Measurements from ENCODE around the gene FDXACB1.
A peak's percentile ranks its signal among the peaks of the same experiment; 100 is the strongest.

The FDXACB1 gene, protein sequence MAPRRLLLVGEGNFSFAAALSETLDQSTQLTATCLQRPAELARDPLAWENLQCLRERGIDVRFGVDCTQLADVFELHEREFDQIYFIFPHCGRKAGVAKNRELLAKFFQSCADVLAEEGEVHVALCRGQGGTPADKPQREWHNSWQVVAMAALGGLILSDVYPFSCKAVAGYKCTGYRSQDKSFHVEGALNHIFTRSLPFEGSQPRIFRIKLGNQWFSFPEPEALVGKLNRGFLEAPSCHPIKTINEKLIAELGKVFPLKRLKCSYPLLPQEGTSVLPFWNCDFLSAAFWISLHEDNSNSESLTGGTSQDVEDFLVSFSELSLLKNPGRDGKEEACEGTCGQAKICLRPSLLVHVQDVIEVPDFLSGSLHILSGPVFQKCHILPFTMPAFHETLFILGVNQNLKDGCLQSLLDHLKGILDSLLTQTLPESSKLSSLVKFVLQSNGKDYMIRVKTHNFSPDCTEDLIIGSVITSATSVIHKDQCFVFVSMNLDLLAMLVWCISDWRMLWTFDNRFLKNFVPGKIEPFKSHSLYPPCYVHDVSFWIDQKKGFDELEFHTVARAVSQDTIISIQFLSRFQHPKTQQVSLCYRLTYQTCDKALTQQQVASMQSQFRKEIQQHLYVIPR

DNA sequence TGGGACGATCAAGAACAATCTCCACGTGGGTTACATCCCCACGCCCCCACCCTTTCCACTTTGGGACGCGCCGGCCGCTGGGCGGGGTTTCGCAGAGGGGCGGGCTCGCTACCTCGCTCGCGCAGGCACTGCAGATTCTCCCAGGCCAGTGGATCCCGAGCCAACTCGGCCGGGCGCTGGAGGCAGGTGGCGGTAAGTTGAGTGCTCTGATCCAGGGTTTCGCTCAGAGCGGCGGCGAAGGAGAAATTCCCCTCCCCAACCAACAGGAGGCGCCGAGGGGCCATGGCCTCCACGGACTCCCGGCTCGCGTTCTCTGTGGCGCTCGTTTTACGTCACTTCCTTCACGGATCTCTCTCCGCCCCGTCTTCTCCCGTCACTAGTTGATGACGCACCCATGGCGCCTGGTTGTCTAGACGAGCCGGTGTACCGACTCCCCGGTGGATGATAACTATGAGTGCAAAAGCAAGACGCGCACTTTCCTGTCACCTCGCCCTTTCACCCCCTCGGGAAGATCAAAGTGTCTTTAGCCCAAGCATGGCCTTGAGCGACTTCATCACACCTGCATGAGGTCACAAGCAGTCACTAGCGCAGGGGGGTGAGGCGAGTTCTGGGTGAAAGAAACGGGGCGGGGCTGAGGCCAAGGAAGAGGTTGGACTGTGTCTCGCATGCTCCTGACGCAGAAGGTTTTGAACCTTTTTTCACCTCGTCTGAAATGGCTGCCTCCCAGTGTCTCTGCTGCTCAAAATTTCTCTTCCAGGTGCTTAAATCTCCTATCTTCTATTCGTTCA lies at the start of gene FDXACB1, which contains the start of gene CFAP68:
TSS of gene FDXACB1 (minus strand) at position 317 of the 788 bp plus-strand sequence. CDS start at position 284, 33 bp downstream.
TSS of gene CFAP68 (plus strand) at position 693 of the 788 bp plus-strand sequence. CDS start at position 713, 20 bp downstream.
- peak within 1 kb of the TSS; percentile 95 for H3K27ac ChIP-seq
- DNase-seq (ENCODE audit: low read depth, low spot score) = peak; percentile 87

- peak overlapping the region; percentile 73 for H3K27ac ChIP-seq
- peak; percentile 83 for DNase-seq (ENCODE audit: low read depth, low spot score)
These were observed 47.8 kb upstream of the FDXACB1 start for GRCh38 chr11:111926505-111927391.

DNA sequence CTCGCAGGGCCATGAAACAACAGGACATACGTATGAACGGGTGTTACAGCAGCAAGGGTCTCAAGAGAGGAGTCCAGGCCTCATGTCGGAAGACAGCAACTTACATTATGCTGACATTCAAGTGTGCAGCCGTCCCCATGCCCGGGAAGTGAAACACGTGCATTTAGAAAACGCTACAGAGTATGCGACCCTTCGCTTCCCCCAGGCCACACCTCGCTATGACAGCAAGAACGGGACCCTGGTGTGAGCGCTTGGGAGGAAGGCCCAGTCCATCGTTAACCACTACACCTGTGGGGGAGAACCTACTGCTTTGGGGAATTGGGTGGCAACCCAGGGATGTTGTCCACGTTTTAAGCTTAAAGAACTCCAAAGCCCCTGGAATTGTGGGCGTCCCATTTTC lies 47.0 kb upstream of the FDXACB1 start:
- H3K27ac ChIP-seq = peak overlapping the region; percentile 73
- DNase-seq (ENCODE audit: low read depth, low spot score) = no peak

- no peak overlapping the region for H3K27ac ChIP-seq
- DNase-seq (ENCODE audit: low read depth, low spot score) = no peak
These were observed 45.0 kb upstream of the FDXACB1 start for GRCh38 chr11:111923951-111924350.

DNA sequence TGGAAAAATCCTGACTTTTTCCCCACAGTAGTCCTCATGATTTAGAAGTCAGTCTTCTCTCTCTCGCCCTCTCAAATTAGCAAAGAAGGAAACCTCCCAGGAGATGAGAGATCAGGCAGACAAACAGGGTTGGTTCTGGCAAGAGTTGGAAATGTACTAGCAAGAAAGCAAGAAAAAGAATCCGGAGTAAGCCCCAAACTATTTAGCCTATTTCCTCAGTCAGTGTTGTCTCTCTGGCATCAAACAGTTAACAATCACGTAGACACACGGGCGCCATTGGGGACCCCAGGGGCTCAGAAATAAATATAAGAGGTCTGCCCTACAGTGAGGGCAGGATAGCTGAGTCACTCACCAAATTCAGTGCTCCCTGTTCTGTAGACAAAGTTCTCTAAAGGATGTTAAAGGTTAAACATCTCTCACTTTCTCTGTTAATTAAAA lies 44.4 kb upstream of the FDXACB1 start:
- DNase-seq (ENCODE audit: low read depth, low spot score) = no peak
- H3K27ac ChIP-seq = no peak overlapping the region

GRCh38 chr11:111922803-111923202 lies 43.8 kb upstream of the FDXACB1 start:
- no peak overlapping the region for H3K27ac ChIP-seq
- no peak for DNase-seq (ENCODE audit: low read depth, low spot score)

DNA sequence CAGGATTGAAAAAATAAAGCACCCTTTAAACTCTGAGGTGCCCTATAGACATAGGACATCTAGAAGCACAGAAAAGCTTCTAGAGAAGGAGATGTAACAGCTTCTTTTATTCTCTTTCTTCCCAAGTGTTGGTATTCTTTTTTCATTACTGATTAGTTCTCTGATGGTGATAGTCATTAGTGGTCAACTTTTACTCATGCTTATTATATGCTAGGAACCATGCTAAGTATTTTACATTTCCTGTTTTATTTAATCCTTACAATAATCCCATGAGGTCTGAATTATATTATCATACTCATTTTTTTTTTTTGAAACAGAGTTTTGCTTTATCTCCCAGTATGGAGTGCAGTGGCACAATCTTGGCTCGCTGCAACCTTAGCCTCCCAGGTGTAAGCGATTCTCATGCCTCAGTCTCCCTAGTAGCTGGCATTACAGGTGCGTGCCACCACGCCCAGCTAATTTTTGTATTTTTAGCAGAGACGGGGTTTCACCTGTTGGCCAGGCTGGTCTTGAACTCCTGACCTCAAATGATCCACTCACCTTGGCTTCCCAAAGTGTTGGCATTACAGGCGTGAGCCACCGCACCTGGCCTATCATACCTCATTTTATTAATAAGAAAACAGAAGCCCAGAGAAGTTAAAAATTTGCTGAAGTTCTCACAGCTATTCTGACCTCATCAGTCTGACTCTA lies 42.7 kb upstream of the FDXACB1 start:
- no peak overlapping the region for H3K27ac ChIP-seq

GRCh38 chr11:111920908-111921307 lies 41.9 kb upstream of the FDXACB1 start:
- DNase-seq (ENCODE audit: low read depth, low spot score) = no peak
- H3K27ac ChIP-seq = no peak overlapping the region

More for the DNA sequence above, 42.7 kb upstream of the FDXACB1 start:
- DNase-seq (ENCODE audit: low read depth, low spot score) = no peak

GRCh38 chr11:111918390-111919256 lies 39.7 kb upstream of the FDXACB1 start, which contains the start of gene C11orf52:
Gene C11orf52, plus strand, starts transcription at chr11:111918913. Its CDS starts 60 bp downstream, at chr11:111918973.
- DNase-seq (ENCODE audit: low read depth, low spot score) = peak; percentile 51
- peak within 1 kb of the TSS; percentile 26 for H3K27ac ChIP-seq

DNA sequence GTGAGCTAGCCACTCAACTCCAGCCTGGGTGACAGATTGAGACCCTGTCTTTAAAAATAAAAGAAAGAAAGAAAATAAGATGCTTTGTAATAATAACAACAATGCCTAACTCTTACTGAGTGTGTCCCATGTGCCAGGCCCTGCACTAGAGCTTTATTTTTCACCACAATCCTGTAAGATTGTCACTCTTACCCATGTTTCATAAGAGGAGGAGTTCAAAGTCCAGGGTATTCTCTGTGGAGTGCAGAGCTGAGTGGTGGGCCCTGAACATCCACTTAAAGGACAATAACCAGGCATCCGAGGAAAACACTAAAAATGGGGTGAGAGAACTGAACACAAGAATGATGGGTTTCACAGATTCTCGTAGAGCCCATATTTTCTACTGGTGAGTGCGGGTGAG lies 38.8 kb upstream of the FDXACB1 start:
- no peak overlapping the region for H3K27ac ChIP-seq
- DNase-seq (ENCODE audit: low read depth, low spot score) = no peak

DNA sequence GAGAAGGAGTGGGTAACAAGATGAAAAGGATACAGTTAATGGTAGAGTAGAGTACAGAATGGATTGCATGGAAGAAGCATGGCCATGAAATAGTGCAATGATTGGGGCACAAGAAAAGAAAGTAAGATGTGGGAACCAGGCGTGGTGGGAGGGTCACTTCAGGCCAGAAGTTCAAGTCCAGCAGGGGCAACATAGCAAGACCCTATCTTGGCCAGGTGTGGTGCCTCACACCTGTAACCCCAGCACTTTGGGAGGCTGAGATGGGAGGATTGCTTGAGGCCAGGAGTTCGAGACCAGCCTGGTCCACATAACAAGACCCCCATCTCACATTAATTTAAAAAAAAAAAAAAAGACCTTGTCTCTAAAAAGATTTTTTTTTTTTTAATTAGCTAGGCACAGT lies 38.3 kb upstream of the FDXACB1 start:
- DNase-seq (ENCODE audit: low read depth, low spot score) = no peak

GRCh38 chr11:111916768-111917167 lies 37.8 kb upstream of the FDXACB1 start:
- no peak overlapping the region for H3K27ac ChIP-seq
- DNase-seq (ENCODE audit: low read depth, low spot score) = no peak

More for the DNA sequence above, 38.3 kb upstream of the FDXACB1 start:
- H3K27ac ChIP-seq = no peak overlapping the region

- DNase-seq (ENCODE audit: low read depth, low spot score) = no peak
- no peak overlapping the region for H3K27ac ChIP-seq
These were observed 35.0 kb upstream of the FDXACB1 start for GRCh38 chr11:111913997-111914396.

GRCh38 chr11:111913031-111913861 lies 34.3 kb upstream of the FDXACB1 start:
- H3K27ac ChIP-seq = no peak overlapping the region

DNA sequence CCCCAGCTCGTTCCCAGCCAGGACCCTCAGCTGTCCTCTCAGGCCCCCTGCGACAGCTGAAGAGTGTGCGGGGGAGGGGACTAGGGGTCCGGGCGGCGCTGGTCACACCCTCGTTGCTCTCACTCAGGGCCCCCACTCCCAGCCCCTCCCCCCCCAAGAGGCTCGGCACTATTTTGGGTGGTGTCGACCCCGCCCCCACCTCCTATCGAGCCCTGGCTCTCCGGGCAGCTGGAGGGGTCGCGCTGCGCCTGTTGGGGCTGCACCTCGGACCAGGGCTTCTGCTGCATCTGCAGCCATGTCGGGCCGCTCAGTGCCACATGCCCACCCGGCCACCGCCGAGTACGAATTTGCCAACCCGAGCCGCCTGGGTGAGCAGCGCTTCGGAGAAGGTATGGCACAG lies 33.6 kb upstream of the FDXACB1 start, which contains the start of gene HSPB2:
TSS of gene HSPB2 (plus strand) at position 200 of the 400 bp plus-strand sequence. CDS start at position 296, 96 bp downstream.
- no peak for DNase-seq (ENCODE audit: low read depth, low spot score)
- peak within 1 kb of the TSS; percentile 65 for H3K27ac ChIP-seq

More at GRCh38 chr11:111913031-111913861, 34.3 kb upstream of the FDXACB1 start:
- no peak for DNase-seq (ENCODE audit: low read depth, low spot score)

DNA sequence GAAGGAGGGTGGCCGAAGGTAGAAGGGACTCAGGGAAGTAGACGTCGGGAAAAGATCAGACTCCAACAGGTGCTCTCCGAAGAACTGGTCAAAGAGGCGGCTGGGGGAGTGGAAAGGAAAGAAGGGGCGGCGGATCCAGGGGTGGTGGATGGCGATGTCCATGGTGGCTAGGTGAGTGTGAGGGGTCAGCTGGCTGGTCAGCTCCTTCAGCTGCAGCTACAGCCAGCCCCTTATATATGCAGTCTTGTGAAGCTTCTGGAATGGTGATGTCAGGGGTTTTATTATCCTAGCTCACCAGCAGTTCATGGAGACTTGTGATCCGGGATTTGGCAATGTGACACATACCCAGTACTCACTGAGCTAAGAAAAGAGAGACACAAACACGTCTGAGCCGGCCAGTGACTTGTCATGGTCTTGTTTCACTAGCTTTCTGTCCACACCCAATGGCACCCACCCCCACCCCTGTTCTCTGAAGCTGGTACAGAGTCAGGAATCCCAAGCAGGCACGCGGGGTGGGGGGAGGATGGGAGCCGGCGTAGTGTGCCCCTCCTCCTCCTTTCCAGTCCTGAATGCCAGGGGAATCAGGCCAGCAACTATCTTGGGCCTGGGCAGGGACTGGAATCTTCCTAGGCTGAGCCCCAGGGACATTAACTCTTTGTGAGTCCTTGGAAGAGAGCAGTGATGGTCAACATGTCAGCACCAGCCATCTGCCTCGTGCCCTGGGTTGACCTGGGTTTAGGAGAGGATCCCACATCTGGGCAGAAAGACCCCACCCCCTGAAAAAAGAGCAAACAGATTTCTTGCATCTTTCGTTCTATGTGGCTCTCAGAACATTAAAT lies 32.8 kb upstream of the FDXACB1 start, which contains the start of gene CRYAB:
TSS of gene CRYAB (minus strand) at position 208 of the 839 bp plus-strand sequence. CDS start at position 162, 46 bp downstream.
- peak within 1 kb of the TSS; percentile 65 for H3K27ac ChIP-seq

More for the DNA sequence above, 32.8 kb upstream of the FDXACB1 start, which contains the start of gene CRYAB:
- peak; percentile 97 for DNase-seq (ENCODE audit: low read depth, low spot score)

All from epithelial cell of prostate (primary cell).